ENCODE measurements around the gene CEP76.

GRCh38 chr18:12628706-12629702 lies 73.5 kb downstream of the CEP76 start:
- TF ChIP-seq EZH2 (IDR thresholded peaks at IDR 0.05; ENCODE audit: insufficient read depth, low read length) = no peak
- TF ChIP-seq, protein P1, sequence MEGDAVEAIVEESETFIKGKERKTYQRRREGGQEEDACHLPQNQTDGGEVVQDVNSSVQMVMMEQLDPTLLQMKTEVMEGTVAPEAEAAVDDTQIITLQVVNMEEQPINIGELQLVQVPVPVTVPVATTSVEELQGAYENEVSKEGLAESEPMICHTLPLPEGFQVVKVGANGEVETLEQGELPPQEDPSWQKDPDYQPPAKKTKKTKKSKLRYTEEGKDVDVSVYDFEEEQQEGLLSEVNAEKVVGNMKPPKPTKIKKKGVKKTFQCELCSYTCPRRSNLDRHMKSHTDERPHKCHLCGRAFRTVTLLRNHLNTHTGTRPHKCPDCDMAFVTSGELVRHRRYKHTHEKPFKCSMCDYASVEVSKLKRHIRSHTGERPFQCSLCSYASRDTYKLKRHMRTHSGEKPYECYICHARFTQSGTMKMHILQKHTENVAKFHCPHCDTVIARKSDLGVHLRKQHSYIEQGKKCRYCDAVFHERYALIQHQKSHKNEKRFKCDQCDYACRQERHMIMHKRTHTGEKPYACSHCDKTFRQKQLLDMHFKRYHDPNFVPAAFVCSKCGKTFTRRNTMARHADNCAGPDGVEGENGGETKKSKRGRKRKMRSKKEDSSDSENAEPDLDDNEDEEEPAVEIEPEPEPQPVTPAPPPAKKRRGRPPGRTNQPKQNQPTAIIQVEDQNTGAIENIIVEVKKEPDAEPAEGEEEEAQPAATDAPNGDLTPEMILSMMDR (IDR thresholded peaks at IDR 0.05; ENCODE audit: insufficient read depth, low read depth, low read length) = no peak
